Heart right ventricle (tissue), 16 donors: ENCODE measurements around the gene GPR37. TPM values are rescaled to one million over a fixed set of nuclear protein-coding genes. Genes with fewer than 3 reads are reported as not detected.

Experiments
- ATAC-seq, 8 donors: fragments of 200-7000 bp; cut with Tn5 transposase; one replicate each; pipeline ENCODE4 v1.9.1; 2020; ENCODE audit warnings: mild to moderate bottlenecking in 8 of 8, moderate library complexity in 8 of 8, moderate number of reproducible peaks in 1 of 8
- DNase-seq, 2 donors: peaks; one replicate each; pipeline ENCODE4 v3.0.0-alpha.2; 2020
- H3K27ac ChIP-seq, 10 donors: fragments of 200-600 bp; sonication (generic) in 2 of 10; one replicate each; pipeline versions ENCODE4 v1.5.0 to v1.8.0; 2020 to 2022; ENCODE audit warnings: mild to moderate bottlenecking in 3 of 10
- H3K27me3 ChIP-seq, 7 donors: fragments of 200-600 bp; one replicate each; pipeline ENCODE4 v1.8.0; 2021 to 2022; ENCODE audit warnings: mild to moderate bottlenecking in 2 of 7
- H3K36me3 ChIP-seq, 9 donors: fragments of 200-600 bp; sonication (generic) in 1 of 9; one replicate each; pipeline versions ENCODE4 v1.5.0 to v1.8.0; 2020 to 2022; ENCODE audit warnings: mild to moderate bottlenecking in 2 of 9
- H3K4me1 ChIP-seq, 9 donors: fragments of 200-600 bp; sonication (generic) in 1 of 9; one replicate each; pipeline versions ENCODE4 v1.5.0 to v1.8.0; 2020 to 2022; ENCODE audit warnings: mild to moderate bottlenecking in 4 of 9
- H3K4me3 ChIP-seq, 10 donors: fragments of 200-600 bp; sonication (generic) in 2 of 10; one replicate each; pipeline versions ENCODE4 v1.5.0 to v1.8.0; 2020 to 2022; ENCODE audit warnings: mild to moderate bottlenecking in 7 of 10, moderate library complexity in 2 of 10
- H3K9me3 ChIP-seq, 11 donors: fragments of 200-600 bp in 10 of 11; sonication (generic) in 2 of 11; one replicate each; pipeline versions ENCODE4 v1.5.0 to v1.8.0; 2013 to 2022; ENCODE audit warnings: mild to moderate bottlenecking in 2 of 11, control low read depth in 1 of 11, moderate library complexity in 1 of 11
- CTCF ChIP-seq, 9 donors: fragments of 200-600 bp; sonication (generic) in 2 of 9; IDR thresholded peaks; one replicate each; pipeline versions ENCODE4 v1.5.0 to v1.8.0; 2021 to 2022; ENCODE audit warnings: antibody characterized with exemption in 9 of 9, mild to moderate bottlenecking in 5 of 9, moderate library complexity in 1 of 9
- WGBS, 2 donors: extraction: QIAGEN DNeasy Blood & Tissue Kit; methylation state at CpG; one replicate each; pipeline ENCODE4 v1.1.7; 2013; ENCODE audit warnings: inconsistent platforms in 1 of 2; 5-methylcytosine and 5-hydroxymethylcytosine counted together
- intact Hi-C, 10 donors: fragments of 100-400 bp; cut with DNase I; formaldehyde crosslinking; loops; one replicate each; pipeline versions ENCODE4 v1.11.1 to v1.14.2; 2022
- polyA plus RNA-seq, 2 donors: library from polyadenylated mRNA; stranded (reverse); fragments of 200-250 nt; gene quantifications; one replicate each; pipeline ENCODE4 v1.2.3, GENCODE V29; 2013
- total RNA-seq, 10 donors: library from RNA; stranded (reverse); fragmentation: NEBNext Ultra II Directional in 3 of 10; extraction: Animal tissue kit (Norgen Biotek cat#: 25700) in 3 of 10; gene quantifications; one replicate each; pipeline versions ENCODE4 v1.2.1 to v1.2.4, GENCODE V29; 2021 to 2023
- donor health status: Arrhythmogenic right ventricular cardiomyopathy.
- donor health status: ischemic (EF 13 %, LVEDD 7.1; RV severe dilation, severe dysfunction).
- donor health status: healthy with polysubstance abuse.
- donor health status: DM: no; HTN: yes; CAD: no.
- donor health status: DM: no; HTN: no; CAD: no.
- donor health status: ischemic (EF 25% LVEDD 6.9; RV normal size, moderate dysfunction).
- donor health status: ischemic (EF 25% LVEDD 5.7; RV mildly dilated, moderate dysfunction).
- donor health status: healthy.
- donor health status: DM: yes; HTN: yes; CAD: no.
- donor health status: Ischemic cardiomyopathy.
- donor health status: ischemic (EF 35%, LVEDD 5.7; RV mildly dilated, moderate dysfunction).
- donor health status: nonischemic (EF 11% LVEDD 7.7; RV severe dilation, severe dysfunction).
- donor health status: DM: yes; HTN: yes; CAD: no.
- donor health status: PGD.
- donor health status: ischemic (EF 29% LVEDD 5.4; RV normal size, mild dysfunction).
- donor health status: nonischemic (EF 23%, LVEDD 6.1; RV moderate dilation, normal function).

Gene GPR37
- total and polyA plus RNA-seq, 12 donors = 0.04 to 0.15 (median 0.09) TPM; not detected in 9

GRCh38 chr7:124811341-124811740 is 45.7 kb upstream of the GPR37 start:
- intact Hi-C loops = loop anchor here in 1 of 10 donors (2.0 kb wide), 1 partner anchor 25 kb away; no protein-coding TSS in a partner anchor
- H3K27me3 ChIP-seq = no peaks in the 10 kb centered on the region
- 93 to 100% methylated on average over 1 of the region's 1 CpG for WGBS, 2 donors
- H3K9me3 ChIP-seq = no peaks in the 10 kb centered on the region
- H3K4me1 ChIP-seq = no peaks in the 10 kb centered on the region
- DNase-seq (no peak), ATAC-seq (no peak)
- no peak for TF ChIP-seq CTCF (IDR thresholded peaks at IDR 0.05)
- H3K36me3 ChIP-seq = no peaks in the 10 kb centered on the region
- H3K4me3 ChIP-seq = no peak overlapping the region
- H3K27ac ChIP-seq = no peak overlapping the region

GRCh38 chr7:124810605-124811004 is 45.0 kb upstream of the GPR37 start:
- H3K4me1 ChIP-seq = no peaks in the 10 kb centered on the region
- WGBS, 2 donors = 62 to 72% methylated on average over 3 of the region's 3 CpGs
- TF ChIP-seq CTCF (IDR thresholded peaks at IDR 0.05) = no peak
- no peak overlapping the region for H3K27ac ChIP-seq
- intact Hi-C loops = loop anchor here in 1 of 10 donors (2.0 kb wide), 1 partner anchor 26 kb away; no protein-coding TSS in a partner anchor
- no peaks in the 10 kb centered on the region for H3K27me3 ChIP-seq
- no peak for DNase-seq
- no peaks in the 10 kb centered on the region for H3K36me3 ChIP-seq
- ATAC-seq = no peak
- H3K9me3 ChIP-seq = no peaks in the 10 kb centered on the region
- no peak overlapping the region for H3K4me3 ChIP-seq

- no peak for TF ChIP-seq CTCF (IDR thresholded peaks at IDR 0.05)
- intact Hi-C loops = no loop called here
- Histone ChIP-seq H3K27ac (no peak overlapping the region), H3K4me3 (no peak overlapping the region), H3K36me3 (no peaks in the 10 kb centered on the region), H3K4me1 (no peaks in the 10 kb centered on the region), H3K9me3 (no peaks in the 10 kb centered on the region), H3K27me3 (no peaks in the 10 kb centered on the region)
- DNase-seq (no peak), ATAC-seq (no peak)
- 75 to 82% methylated on average over 5 of the region's 5 CpGs for WGBS, 2 donors
Observed at GRCh38 chr7:124808206-124808605, 42.6 kb upstream of the GPR37 start.

- 91 to 98% methylated on average over 1 of the region's 1 CpG for WGBS, 2 donors
- H3K27me3 ChIP-seq = peaks cover 0 to 4% (median 0%) of the 10 kb centered on the region in 7 donors
- H3K36me3 ChIP-seq = no peaks in the 10 kb centered on the region
- H3K27ac ChIP-seq = no peak overlapping the region
- H3K4me3 ChIP-seq = no peak overlapping the region
- intact Hi-C loops = no loop called here
- ATAC-seq = no peak
- no peak for TF ChIP-seq CTCF (IDR thresholded peaks at IDR 0.05)
- no peaks in the 10 kb centered on the region for H3K4me1 ChIP-seq
- no peak for DNase-seq
- peaks cover 0 to 6% (median 0%) of the 10 kb centered on the region in 11 donors for H3K9me3 ChIP-seq
Observed at GRCh38 chr7:124801330-124801895, 35.8 kb upstream of the GPR37 start.
